DND-41 (cell line): Measurements from ENCODE around the gene LACTB.

ENCODE experiments used
- EZH2 ChIP-seq: IDR thresholded peaks from 3 replicates; pipeline ENCODE4 v1.6.1; 2012; ENCODE audit warnings: borderline replicate concordance, low read depth, mild to moderate bottlenecking, moderate library complexity, low read length, inconsistent platforms; ENCODE audit not compliant: severe bottlenecking
- TF ChIP-seq, protein P1 (sequence below): IDR thresholded peaks from 2 replicates; pipeline ENCODE4 v1.5.1; 2012; ENCODE audit warnings: borderline replicate concordance, low read length, moderate library complexity, mild to moderate bottlenecking; ENCODE audit not compliant: poor library complexity, severe bottlenecking; ENCODE audit errors: extremely low read depth

DNA sequence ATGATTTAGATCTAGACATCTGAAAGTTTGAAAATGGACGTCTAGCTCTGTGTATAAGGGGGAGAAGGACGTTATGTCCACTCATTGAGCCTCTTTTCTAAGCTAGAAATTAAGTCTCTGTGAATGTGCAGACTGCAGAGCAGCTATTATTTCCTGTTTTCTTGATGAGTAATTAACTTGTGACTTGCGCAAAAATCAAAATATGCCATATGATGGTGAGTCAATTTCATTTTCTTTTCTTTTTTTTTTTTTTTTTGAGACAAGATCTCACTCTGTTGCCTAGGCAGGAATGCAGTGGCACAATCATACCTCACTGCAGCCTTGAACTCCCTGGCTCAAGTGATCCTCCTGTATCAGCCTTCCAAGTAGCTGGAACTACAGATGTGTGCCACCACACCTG lies 14.1 kb downstream of the LACTB start:
- TF ChIP-seq, protein P1, sequence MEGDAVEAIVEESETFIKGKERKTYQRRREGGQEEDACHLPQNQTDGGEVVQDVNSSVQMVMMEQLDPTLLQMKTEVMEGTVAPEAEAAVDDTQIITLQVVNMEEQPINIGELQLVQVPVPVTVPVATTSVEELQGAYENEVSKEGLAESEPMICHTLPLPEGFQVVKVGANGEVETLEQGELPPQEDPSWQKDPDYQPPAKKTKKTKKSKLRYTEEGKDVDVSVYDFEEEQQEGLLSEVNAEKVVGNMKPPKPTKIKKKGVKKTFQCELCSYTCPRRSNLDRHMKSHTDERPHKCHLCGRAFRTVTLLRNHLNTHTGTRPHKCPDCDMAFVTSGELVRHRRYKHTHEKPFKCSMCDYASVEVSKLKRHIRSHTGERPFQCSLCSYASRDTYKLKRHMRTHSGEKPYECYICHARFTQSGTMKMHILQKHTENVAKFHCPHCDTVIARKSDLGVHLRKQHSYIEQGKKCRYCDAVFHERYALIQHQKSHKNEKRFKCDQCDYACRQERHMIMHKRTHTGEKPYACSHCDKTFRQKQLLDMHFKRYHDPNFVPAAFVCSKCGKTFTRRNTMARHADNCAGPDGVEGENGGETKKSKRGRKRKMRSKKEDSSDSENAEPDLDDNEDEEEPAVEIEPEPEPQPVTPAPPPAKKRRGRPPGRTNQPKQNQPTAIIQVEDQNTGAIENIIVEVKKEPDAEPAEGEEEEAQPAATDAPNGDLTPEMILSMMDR, result no peak
- no peak for TF ChIP-seq EZH2
